Esophagus squamous epithelium (tissue), 5 donors: Measurements from ENCODE around the gene HTR3B. TPM values are rescaled to one million over a fixed set of nuclear protein-coding genes. Genes with fewer than 3 reads are reported as not detected.

Experiments
- DNase-seq: peaks from one replicate; lab custom pipeline; 2025; lab: John Stamatoyannopoulos, UW
- H3K27ac ChIP-seq, 4 donors: fragments of 200-600 bp; sonication (generic); one replicate each; pipeline ENCODE4 v1.5.1; 2016 to 2019; ENCODE audit warnings: mild to moderate bottlenecking in 1 of 4
- H3K27me3 ChIP-seq, 4 donors: fragments of 200-600 bp; sonication (generic); 1 replicate in 3 of 4; 2 replicates in 1 of 4; pipeline versions ENCODE4 v1.5.1 to v1.6.0; 2017 to 2021; ENCODE audit warnings: antibody characterized with exemption in 1 of 4
- H3K36me3 ChIP-seq, 3 donors: fragments of 200-600 bp; sonication (generic); one replicate each; pipeline ENCODE4 v1.5.1; 2016 to 2019
- H3K4me1 ChIP-seq, 3 donors: fragments of 200-600 bp; sonication (generic); one replicate each; pipeline ENCODE4 v1.5.1; 2017 to 2019
- H3K4me3 ChIP-seq, 4 donors: fragments of 200-600 bp; sonication (generic); 1 replicate in 3 of 4; 2 replicates in 1 of 4; pipeline ENCODE4 v1.5.1; 2016 to 2019; ENCODE audit warnings: mild to moderate bottlenecking in 2 of 4, moderate library complexity in 1 of 4
- H3K9me3 ChIP-seq, 3 donors: fragments of 200-600 bp; sonication (generic); one replicate each; pipeline ENCODE4 v1.5.1; 2016 to 2019
- CTCF ChIP-seq, 6 experiments: fragments of 450-650 bp in 4 of 6; fragments of 200-600 bp in 2 of 6; sonication (generic) in 2 of 6; IDR thresholded peaks; one replicate each; pipeline ENCODE4 v1.5.1; 2016 to 2019; ENCODE audit warnings: antibody characterized with exemption in 6 of 6, mild to moderate bottlenecking in 4 of 6, moderate library complexity in 4 of 6
- POLR2A ChIP-seq, 4 donors: fragments of 450-650 bp; IDR thresholded peaks; one replicate each; pipeline ENCODE4 v1.6.1; 2017; ENCODE audit warnings: antibody characterized with exemption in 4 of 4, mild to moderate bottlenecking in 4 of 4, moderate library complexity in 3 of 4
- WGBS, 2 donors: methylation state at CpG; one replicate each; pipeline ENCODE4 v1.1.5; 2018; 5-methylcytosine and 5-hydroxymethylcytosine counted together
- intact Hi-C: fragments of 100-400 bp; cut with DNase I; formaldehyde crosslinking; loops from one replicate; pipeline ENCODE4 v1.15.0; 2022
- total RNA-seq, 4 donors: library from RNA; depleted of rRNA; stranded (reverse); fragments of >200 nt; gene quantifications; one replicate each; pipeline ENCODE4 v1.1.0, GENCODE V29; 2016
- donor health status: DM: yes; HTN: yes; CAD: no.

Gene HTR3B
- total RNA-seq, 4 donors from 2014 or later, result 0.15 to 0.64 (median 0.19) TPM; not detected in 1

- TF ChIP-seq CTCF (IDR thresholded peaks at IDR 0.05), result no peak
- TF ChIP-seq POLR2A (IDR thresholded peaks at IDR 0.05), result no peak
- Histone ChIP-seq H3K4me3 (no peak overlapping the region), H3K36me3 (peaks cover 0 to 10% (median 0%) of the 10 kb centered on the region in 3 donors), H3K9me3 (no peaks in the 10 kb centered on the region), H3K4me1 (peaks cover 0 to 16% (median 0%) of the 10 kb centered on the region in 3 donors), H3K27ac (no peak overlapping the region), H3K27me3 (no peaks in the 10 kb centered on the region)
- intact Hi-C loops, result no loop called here
- WGBS, 2 donors, result 29 to 32% methylated on average over 5 of the region's 5 CpGs
- no peak for DNase-seq
Observed at GRCh38 chr11:113862435-113862834, 42.2 kb upstream of the HTR3B start.

DNA sequence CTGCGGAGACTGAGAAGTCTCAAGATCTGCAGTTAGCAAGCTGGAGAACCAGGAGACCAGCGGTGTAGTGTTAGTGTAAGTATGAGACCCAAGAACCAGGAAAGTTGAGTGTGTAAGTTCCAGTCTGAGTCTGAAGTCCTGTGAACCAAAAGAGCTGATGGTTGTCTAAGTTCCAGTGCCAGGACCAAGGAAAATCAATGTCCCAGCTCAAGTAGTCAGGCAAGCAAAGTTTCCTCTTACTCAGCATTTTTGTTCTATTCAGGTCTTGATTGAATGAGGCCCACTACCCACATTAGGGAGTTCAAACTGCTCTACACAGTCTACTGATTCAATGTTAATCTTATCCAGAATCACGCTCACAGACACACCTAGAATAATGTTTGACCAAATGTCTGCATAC, 40.2 kb upstream of the HTR3B start:
- 96 to 98% methylated on average over 3 of the region's 3 CpGs for WGBS, 2 donors
- Histone ChIP-seq H3K27me3 (no peaks in the 10 kb centered on the region), H3K9me3 (no peaks in the 10 kb centered on the region), H3K27ac (no peak overlapping the region), H3K4me3 (no peak overlapping the region), H3K36me3 (peaks cover 0 to 11% (median 0%) of the 10 kb centered on the region in 3 donors), H3K4me1 (peaks cover 0 to 7% (median 0%) of the 10 kb centered on the region in 3 donors)
- no peak for DNase-seq
- TF ChIP-seq CTCF (IDR thresholded peaks at IDR 0.05) (no peak), POLR2A (IDR thresholded peaks at IDR 0.05) (no peak)
- intact Hi-C loops, result no loop called here

DNA sequence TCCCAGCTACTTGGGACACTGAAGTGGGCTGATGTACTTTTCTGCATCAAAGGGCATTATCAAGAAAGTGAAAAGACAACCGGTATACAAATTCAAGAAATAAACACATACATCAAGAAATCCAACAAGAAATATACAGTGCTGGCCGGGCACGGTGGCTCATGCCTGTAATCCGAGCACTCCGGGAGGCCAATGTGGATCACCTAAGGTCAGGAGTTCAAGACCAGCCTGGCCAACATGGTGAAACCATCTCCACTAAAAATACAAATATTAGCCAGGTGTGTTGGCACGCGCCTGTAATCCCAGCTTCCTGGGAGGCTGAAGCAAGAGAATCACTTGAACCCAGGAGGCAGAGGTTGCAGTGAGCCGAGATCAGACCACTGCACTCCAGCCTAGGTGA, 38.7 kb upstream of the HTR3B start:
- intact Hi-C loops, result no loop called here
- DNase-seq, result no peak

DNA sequence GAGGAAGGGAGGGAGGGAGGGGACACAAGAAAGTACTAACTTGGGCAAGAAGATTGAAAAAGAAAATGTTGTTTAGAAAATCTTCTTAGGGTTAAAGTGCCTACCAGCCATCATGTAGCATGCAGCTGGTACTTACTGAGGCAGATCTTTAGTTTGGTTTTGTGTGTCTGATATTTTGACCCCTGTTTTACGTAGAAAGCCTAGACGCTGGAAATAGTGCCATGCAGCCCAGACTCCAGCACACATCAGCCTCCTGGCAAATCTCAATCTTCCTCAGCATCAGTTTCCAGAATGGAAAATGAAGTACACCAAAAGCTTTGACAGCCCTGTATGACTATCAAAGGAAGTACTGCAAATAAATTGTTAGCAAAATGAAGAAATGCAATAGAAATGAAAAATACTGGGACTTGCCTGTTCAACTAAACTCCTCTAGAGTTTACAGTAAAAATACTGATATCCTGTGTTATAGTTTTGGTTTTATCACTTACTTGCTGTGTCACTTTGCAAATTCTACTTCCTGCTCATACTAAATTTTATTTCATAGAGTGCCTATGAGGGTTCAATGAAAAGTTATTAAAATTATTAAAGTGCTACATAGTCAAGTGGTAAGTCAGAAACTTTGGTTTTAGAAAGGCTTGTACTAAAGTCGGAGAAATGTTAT, 36.6 kb upstream of the HTR3B start:
- H3K36me3 ChIP-seq, result peaks cover 0 to 11% (median 0%) of the 10 kb centered on the region in 3 donors
- 81 to 85% methylated on average over 3 of the region's 3 CpGs for WGBS, 2 donors
- intact Hi-C loops, result no loop called here
- no peak for DNase-seq
- peaks cover 0 to 19% (median 3%) of the 10 kb centered on the region in 3 donors for H3K4me1 ChIP-seq
- H3K4me3 ChIP-seq, result no peak overlapping the region
- H3K27ac ChIP-seq, result no peak overlapping the region
- TF ChIP-seq CTCF (IDR thresholded peaks at IDR 0.05), result no peak
- H3K27me3 ChIP-seq, result no peaks in the 10 kb centered on the region
- no peaks in the 10 kb centered on the region for H3K9me3 ChIP-seq

More for the DNA sequence above, 38.7 kb upstream of the HTR3B start:
- peaks cover 0 to 11% (median 0%) of the 10 kb centered on the region in 3 donors for H3K36me3 ChIP-seq
- peaks cover 0 to 1% (median 0%) of the 10 kb centered on the region in 3 donors for H3K4me1 ChIP-seq
- no peaks in the 10 kb centered on the region for H3K27me3 ChIP-seq
- no peak overlapping the region for H3K27ac ChIP-seq
- WGBS, 2 donors, result 94 to 97% methylated on average over 8 of the region's 8 CpGs
- no peak overlapping the region for H3K4me3 ChIP-seq
- TF ChIP-seq POLR2A (IDR thresholded peaks at IDR 0.05), result no peak
- no peak for TF ChIP-seq CTCF (IDR thresholded peaks at IDR 0.05)
- no peaks in the 10 kb centered on the region for H3K9me3 ChIP-seq

- no peak overlapping the region for H3K27ac ChIP-seq
- peaks cover 1 to 41% (median 17%) of the 10 kb centered on the region in 3 donors for H3K4me1 ChIP-seq
- H3K36me3 ChIP-seq, result peaks cover 0 to 5% (median 0%) of the 10 kb centered on the region in 3 donors
Observed at GRCh38 chr11:113871336-113871735, 33.3 kb upstream of the HTR3B start.

More at GRCh38 chr11:113871336-113871735, 33.3 kb upstream of the HTR3B start:
- H3K9me3 ChIP-seq, result no peaks in the 10 kb centered on the region
- intact Hi-C loops, result no loop called here
- no peaks in the 10 kb centered on the region for H3K27me3 ChIP-seq
- H3K4me3 ChIP-seq, result no peak overlapping the region
- no peak for DNase-seq
- 80 to 84% methylated on average over 3 of the region's 3 CpGs for WGBS, 2 donors
- TF ChIP-seq CTCF (IDR thresholded peaks at IDR 0.05), result no peak
- TF ChIP-seq POLR2A (IDR thresholded peaks at IDR 0.05), result no peak
